GM12892 (cell line): Measurements from ENCODE around the gene LRRC45.

ENCODE experiments used
- POLR2A ChIP-seq: IDR thresholded peaks from 2 replicates; pipeline ENCODE4 v1.6.1; 2011; ENCODE audit warnings: low read depth, low read length, control low read depth
- POLR2AphosphoS5 ChIP-seq: IDR thresholded peaks from 2 replicates; pipeline ENCODE4 v1.6.1; 2011; ENCODE audit warnings: low read depth, low read length, control low read depth
- TAF1 ChIP-seq: IDR thresholded peaks from 2 replicates; pipeline ENCODE4 v1.6.1; 2011; ENCODE audit warnings: low read depth, mild to moderate bottlenecking, control low read depth, low read length, borderline replicate concordance

DNA sequence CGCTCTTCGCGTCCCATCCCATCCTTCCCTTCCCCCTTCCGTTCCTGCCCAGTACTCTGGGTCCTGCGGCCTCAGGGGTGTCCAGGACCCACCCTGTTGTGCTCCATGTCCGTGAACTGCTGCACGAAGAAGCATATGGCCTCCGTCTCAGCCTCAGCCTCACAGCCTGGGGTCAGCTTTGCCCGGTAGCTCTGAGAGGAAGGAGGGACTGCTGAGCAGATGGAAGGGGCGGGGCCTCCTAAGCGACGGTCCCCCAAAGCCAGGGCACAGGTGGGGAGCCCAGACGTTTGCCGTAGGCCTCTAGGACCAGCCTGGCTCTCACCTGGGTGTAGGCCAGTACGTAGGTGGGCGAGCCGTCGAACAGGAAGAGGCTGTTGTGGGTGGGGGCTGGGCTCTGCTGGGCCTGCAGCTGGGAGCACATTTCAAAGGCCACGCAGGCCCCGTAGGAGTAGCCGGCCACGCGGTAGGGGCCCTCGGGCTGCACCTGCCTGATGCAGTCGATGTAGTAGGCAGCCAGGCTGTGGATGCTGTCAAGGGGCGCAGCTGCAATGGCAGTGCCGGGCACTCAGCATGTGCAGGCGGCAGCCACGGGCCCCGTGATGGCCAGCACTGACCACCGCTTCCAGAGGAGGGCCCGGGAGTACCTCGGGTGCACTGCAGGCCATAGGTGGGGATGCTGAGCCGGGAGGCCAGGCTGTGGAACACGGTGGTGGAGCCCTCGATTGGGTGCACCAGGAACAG is 57.1 kb downstream of the LRRC45 start:
- no peak for TF ChIP-seq POLR2A
- TF ChIP-seq POLR2AphosphoS5 = no peak
- TF ChIP-seq TAF1 = no peak
